ENCODE results near the gene MYO1C. TPM values are rescaled to one million over a fixed set of nuclear protein-coding genes. Genes with fewer than 3 reads are reported as not detected.
"Not testable (repeated sequence)": the region's sequence is repeated elsewhere in the genome, so short reads cannot be mapped to it uniquely, and the experiment has no call there.

Gene MYO1C, protein sequence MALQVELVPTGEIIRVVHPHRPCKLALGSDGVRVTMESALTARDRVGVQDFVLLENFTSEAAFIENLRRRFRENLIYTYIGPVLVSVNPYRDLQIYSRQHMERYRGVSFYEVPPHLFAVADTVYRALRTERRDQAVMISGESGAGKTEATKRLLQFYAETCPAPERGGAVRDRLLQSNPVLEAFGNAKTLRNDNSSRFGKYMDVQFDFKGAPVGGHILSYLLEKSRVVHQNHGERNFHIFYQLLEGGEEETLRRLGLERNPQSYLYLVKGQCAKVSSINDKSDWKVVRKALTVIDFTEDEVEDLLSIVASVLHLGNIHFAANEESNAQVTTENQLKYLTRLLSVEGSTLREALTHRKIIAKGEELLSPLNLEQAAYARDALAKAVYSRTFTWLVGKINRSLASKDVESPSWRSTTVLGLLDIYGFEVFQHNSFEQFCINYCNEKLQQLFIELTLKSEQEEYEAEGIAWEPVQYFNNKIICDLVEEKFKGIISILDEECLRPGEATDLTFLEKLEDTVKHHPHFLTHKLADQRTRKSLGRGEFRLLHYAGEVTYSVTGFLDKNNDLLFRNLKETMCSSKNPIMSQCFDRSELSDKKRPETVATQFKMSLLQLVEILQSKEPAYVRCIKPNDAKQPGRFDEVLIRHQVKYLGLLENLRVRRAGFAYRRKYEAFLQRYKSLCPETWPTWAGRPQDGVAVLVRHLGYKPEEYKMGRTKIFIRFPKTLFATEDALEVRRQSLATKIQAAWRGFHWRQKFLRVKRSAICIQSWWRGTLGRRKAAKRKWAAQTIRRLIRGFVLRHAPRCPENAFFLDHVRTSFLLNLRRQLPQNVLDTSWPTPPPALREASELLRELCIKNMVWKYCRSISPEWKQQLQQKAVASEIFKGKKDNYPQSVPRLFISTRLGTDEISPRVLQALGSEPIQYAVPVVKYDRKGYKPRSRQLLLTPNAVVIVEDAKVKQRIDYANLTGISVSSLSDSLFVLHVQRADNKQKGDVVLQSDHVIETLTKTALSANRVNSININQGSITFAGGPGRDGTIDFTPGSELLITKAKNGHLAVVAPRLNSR
- 4.0 TPM for total RNA-seq

DNA sequence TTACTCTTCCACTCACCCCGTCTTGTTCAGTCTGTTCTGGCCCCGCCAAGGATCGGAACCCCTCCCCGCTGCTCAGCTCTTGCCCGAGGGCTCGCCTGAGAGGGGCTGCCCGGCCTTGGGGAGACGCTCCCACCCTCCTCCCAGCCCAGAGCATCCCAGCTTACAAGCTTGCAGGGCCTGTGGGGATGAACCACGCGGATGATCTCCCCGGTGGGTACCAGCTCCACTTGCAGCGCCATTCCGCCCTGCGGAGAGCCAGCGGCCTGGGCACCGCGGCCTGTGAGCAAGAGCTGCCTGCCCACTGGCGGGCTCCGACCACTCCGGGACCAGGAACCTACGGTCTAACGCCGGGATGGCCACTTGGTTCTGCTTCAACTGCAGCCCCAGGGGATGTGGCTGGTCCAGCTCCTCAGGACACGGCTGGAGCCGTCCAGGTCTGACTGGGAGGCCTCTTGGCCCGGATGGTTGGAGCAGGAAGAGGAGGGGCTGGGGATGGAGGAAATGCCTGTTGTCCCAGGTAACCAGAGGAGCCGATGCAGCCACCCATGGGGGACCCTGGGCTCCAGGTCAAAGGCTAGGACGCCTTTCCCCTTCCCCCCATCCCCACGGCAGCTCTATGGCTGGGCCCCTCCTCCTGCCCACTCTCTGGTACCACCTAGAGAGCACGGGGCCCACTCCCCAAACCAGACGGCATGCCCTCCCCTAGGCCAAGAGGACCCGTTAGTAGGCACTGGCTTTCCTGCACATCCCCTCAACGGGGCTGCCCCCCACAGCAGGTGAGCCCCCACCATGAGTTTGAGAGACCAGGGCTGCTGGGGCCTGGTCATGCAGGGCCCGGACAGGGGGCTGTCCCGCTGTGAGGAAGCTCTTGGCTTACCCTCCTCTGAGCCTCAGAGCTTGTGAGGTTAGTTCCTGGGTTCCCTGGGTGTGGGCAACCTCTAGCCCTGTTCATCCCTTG lies at the start of gene MYO1C:
MYO1C (minus strand) TSS at position 438 of the 958 bp plus-strand sequence; CDS start at position 239, 199 bp downstream.
- no peak for DNase-seq (ENCODE audit: low read depth in 2 of 3, low spot score in 2 of 3)

GRCh38 chr17:1541367-1541904 lies 49.0 kb upstream of the MYO1C start:
- no peak for DNase-seq (ENCODE audit: low read depth in 2 of 3, low spot score in 2 of 3)

- DNase-seq (ENCODE audit: low read depth in 2 of 3, low spot score in 2 of 3): no peak
These were observed 47.3 kb upstream of the MYO1C start for GRCh38 chr17:1539811-1540210.

DNA sequence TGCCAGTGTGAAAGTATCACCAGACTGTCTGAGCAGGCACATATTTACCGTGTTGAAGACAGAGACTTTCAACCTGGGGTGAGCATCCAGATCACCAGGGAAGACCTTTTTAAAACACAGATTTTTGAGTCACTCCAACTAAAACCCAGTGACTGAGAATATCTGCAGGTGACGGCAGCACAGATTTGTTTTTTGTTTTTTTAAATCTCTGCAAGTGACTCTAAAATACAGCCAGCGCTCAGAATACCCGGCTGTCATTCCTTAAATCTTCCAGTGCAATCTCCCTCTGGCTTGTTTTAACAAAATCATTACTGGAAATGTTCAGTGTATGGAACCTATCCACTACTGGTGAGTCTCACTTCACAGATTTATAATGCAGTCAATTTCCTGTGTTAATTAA lies 43.3 kb upstream of the MYO1C start:
- no peak for DNase-seq (ENCODE audit: low read depth in 2 of 3, low spot score in 2 of 3)

DNA sequence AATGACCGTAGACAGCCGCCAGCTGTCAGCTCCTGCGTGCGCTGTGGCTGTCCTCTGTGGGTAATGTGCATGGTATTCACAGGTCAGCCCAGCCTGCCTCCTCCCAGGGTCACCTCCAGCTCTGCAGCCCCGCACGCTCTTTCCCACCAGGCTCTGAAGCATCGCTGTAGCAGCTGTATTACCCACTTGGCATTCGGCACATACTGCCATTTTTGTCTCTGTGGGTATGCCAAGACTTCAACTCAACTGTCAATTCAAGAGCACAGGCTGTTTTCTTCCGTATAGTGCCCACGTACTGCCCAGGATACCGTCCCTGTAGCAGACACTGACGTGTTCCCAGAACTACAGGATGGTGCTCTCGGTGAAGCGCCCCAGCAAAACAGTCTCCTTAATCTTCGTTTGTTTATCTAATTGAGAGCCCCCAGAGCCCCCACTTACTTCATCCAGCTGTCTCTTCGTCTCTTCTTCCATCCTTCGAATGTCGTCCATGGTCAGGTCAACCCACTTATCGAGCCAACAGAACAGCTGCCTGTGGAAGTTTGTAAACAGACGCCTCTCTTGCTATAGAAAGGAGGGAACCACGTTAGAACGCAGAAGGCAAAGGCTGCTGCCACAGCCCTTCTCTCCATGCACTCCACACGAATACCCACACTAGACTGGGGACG lies 41.3 kb upstream of the MYO1C start:
- DNase-seq (ENCODE audit: low read depth in 2 of 3, low spot score in 2 of 3): no peak

- peak in 2 of 3 donors; percentile 41 to 70 for DNase-seq (ENCODE audit: low read depth in 2 of 3, low spot score in 2 of 3)
These were observed 40.5 kb upstream of the MYO1C start for GRCh38 chr17:1532836-1533602.

DNA sequence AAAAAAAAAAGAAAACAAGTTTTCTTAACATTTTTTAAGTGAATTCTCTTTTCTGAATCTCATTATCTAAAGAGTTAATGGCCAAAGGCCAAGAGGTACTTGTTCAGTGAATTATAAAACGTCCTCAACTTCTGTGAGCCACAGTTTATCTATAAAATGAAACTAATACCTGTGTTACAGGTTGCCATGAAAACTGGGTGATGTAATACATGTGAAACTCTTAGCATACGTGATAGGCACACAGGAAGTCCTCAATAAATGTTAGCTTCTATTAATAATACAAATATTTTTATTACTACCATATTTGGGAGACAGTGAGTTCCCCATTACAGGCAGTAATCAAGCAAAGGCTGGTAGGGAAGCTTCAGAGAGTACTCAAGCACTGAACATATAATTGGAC lies 37.4 kb upstream of the MYO1C start:
- no peak for DNase-seq (ENCODE audit: low read depth in 2 of 3, low spot score in 2 of 3)

DNA sequence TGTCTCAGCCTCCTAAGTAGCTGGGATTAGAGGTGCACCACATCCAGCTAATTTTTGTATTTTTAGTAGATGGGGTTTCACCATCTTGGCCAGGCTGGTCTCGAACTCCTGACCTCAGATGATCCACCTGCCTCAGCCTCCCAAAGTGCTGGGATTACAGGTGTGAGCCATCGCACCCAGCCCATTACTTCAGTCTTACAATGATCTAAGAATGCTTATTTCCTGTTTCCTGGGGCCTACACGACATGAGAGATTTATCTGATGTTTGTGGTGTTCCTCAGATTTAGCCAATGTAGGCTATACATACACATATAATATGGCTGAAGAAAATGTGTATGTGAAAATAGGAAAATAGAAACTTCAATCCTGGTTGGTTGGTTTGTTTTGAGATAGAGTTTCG lies 34.4 kb upstream of the MYO1C start:
- DNase-seq (ENCODE audit: low read depth in 2 of 3, low spot score in 2 of 3): not testable (repeated sequence)

GRCh38 chr17:1522626-1523025 lies 30.1 kb upstream of the MYO1C start:
- DNase-seq (ENCODE audit: low read depth in 2 of 3, low spot score in 2 of 3): no peak

DNA sequence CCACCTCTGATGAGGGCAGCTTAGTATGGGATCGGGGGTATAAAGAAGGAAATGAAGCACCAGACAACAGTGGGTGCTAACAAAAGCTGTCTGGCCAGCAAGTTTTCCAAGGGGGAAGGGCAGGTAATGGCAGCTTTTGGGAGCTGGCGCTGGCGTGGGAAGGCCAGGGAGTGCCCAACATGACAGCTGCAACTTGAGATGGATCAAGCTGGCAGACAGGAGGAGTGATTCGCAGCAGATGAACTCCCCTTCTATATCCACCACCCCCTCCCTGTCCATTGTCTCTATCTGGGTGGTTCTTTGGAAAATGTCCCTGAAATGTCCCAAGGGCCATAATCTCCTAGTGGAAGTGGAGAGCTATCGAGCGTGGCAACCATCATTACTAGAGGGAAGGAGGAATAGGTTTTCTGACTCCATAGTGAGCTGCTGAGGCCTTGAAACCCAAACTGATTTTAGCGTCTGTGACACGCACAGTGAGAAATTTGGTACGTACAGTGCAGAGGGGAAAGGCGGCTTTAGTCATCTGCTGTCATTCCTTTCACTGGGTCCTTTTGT lies 28.7 kb upstream of the MYO1C start:
- no peak for DNase-seq (ENCODE audit: low read depth in 2 of 3, low spot score in 2 of 3)

GRCh38 chr17:1519678-1520077 lies 27.2 kb upstream of the MYO1C start:
- no peak for DNase-seq (ENCODE audit: low read depth in 2 of 3, low spot score in 2 of 3)

DNA sequence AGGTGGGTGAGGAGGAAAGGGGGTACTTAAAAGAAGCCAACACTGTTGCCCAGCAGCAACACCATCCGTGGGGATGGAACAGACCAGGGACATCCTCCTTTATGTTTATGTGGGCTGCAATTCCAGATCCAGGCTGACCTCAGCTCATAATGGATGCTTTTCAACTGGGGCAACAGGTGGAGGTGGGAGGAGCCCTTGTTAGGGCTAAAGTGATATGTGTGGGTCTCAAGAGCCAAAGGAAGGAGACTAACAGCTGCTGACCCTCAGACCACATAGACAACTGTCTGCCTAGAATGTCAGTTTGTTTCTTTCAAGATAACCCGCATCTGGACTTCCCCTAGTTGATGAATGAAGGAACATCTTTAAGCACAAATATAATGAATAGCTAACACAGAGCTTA lies 25.9 kb upstream of the MYO1C start:
- no peak for DNase-seq (ENCODE audit: low read depth in 2 of 3, low spot score in 2 of 3)

GRCh38 chr17:1516388-1517161 lies 24.1 kb upstream of the MYO1C start, which contains the start of gene INPP5K:
Gene INPP5K, minus strand, starts transcription at chr17:1516612. Its CDS starts 113 bp downstream, at chr17:1516499.
- peak; percentile 94 to 98 (median 98) for DNase-seq (ENCODE audit: low read depth in 2 of 3, low spot score in 2 of 3)

DNA sequence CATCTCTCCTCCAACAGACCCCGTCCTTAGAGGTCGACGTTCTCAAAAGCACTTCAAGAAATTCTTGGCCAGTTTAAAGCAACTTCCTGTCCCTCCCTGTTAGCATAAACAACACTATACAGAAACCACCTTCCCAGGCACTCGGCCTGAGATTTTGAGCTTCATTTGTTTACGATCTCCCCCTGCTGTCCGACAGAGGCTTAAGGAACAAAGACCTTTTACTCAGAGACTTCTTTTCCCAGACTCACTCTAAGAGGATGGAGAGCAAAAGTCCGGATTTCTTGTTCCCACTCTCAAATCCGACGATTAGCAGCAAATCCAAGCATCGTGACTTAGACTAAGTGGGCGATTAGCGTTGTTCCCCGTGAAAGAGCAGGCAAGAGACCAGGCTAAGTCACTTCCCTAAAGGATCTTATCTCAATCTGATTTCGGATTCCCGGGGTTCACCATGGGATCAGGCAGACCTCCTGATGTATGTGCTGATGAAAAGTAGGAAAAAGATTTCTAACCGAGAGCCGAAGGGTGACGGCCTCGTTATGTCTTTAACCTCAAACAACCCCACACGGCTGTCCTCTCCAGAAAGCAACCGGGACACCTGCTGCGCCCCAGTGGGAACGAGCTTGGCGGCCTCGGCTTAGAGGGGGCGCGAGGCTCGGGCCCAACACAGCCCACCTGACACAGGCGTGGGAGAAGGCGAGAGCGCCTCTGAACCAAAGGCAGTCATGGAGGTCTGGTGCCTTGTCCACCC lies 23.3 kb upstream of the MYO1C start:
- peak in 2 of 3 donors; percentile 76 to 82 for DNase-seq (ENCODE audit: low read depth in 2 of 3, low spot score in 2 of 3)

- no peak for DNase-seq (ENCODE audit: low read depth in 2 of 3, low spot score in 2 of 3)
These were observed 19.9 kb upstream of the MYO1C start for GRCh38 chr17:1512351-1512750.

DNA sequence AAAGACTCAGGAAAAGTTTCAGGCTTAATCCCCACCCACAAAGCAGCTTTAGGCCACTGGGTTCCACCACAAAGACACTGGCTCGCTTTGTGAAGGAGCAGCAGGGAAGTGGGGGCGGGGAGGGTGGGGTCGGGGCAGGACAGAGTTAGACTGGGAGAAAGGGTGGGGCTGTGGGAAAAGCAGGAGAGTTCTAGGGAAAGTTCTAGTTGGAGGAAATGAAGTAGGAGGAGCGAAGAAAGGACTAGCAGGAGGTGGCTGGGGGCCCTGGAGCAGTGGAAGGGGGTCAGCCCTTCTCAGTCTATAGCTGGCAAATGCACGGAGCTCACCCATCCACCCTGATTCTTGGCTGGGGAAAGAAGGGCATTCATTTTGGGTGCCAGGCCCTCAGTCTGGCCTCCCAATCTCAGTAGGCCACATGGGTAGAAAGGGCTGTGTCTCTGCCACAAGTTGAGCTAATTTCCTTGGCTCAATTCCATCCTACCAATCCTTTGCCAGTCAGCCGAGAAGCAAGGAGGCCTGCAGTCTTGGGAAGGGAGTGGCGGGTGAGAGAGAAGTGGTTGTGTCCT lies 19.4 kb upstream of the MYO1C start:
- DNase-seq (ENCODE audit: low read depth in 2 of 3, low spot score in 2 of 3): no peak

Data from hematopoietic multipotent progenitor cell (in vitro differentiated cells).